ENCODE measurements around the gene C2orf69.

C2orf69 gene

GRCh38 chr2:199973703-199974102 lies 62.6 kb downstream of the C2orf69 start:
- no peak for DNase-seq

GRCh38 chr2:199975273-199975895 lies 64.3 kb downstream of the C2orf69 start:
- no peak for DNase-seq

Data from activated naive CD4-positive, alpha-beta T cell (primary cell).